Erythroblast (primary cell): ENCODE measurements around the gene IRS2.

ENCODE experiments used
- GATA1 ChIP-seq: IDR thresholded peaks from 2 replicates; pipeline ENCODE4 v1.6.1; 2011; ENCODE audit warnings: low read depth, mild to moderate bottlenecking, control low read depth, low read length, moderate library complexity
- POLR2A ChIP-seq: IDR thresholded peaks from 2 replicates; pipeline ENCODE4 v1.6.1; 2011; ENCODE audit warnings: mild to moderate bottlenecking, low read length

DNA sequence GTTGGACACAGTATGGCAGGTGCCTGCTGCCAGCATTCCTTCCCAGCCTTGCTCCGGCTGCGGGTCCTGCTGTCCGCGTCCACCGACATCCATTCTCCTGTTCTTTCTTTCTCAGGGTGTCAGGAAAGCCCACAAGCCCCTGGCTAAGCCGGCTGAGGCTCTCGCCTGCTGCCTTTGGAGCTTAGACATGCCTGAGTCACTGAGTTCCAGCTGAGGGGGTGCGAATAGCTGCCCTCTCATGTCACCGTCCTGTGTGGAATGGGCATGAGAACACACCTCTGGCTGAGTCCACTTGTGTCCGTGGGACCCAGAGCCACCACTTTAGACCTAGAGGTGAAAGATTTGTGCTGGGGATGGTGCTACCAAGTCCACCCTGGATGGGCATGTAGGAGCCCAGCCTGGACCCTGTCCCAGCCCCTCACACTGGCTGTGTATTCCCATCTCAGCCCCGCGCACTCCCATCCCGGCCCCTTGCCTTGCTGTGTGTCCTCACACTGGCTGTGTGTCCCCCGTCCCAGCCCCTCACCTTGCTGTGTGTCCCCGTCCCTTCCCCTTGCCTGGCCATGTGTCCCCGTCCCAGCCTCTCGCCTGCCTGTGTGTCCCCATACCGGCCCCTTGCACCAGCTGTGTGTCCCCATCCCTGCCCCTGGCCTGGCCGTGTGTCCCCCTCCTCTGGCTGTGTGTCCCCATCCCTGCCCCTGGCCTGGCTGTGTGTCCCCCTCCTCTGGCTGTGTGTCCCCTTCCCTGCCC lies 24.6 kb upstream of the IRS2 start:
- TF ChIP-seq POLR2A (no peak), GATA1 (no peak)
